ENCODE results near the gene ADGRB2.

Gene ADGRB2

DNA sequence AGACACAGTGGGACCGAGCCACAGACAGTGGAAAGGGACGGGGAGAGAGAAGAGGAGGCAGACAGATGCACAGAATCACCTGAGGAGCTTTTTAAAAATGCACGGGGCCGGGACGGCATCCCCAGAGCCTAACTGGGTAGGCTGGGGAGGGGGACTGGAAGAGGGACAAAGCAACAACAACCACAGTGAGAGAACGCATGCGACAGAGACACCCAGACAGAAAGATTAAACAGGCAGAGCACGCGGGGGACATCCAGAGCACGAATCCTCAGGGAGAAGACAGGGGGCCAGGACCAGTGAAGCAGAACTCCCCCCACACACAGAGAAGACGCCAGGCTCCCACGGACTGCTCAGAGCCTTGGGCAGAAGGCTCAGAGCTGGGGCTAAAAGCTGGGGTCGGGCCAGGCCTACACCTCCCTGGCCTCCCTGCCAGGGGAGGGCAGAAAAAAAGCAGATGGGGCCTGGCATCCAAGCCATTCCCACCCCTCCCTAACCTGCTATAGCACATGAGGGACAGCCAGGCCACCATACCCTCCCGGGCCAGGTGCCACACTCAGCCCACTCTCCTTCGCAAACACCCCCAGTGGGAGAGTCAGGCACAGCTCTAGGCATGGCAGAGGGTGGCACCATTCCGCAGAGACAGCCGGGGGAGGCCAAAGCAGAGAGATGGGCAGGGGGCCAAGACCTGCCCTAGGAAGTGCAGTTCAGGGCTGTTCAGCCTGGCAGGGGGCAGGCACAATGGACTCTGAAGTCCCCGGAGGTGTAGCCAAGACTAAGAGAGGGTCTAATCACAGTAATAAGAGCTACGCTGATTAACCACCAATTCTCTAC lies 30.5 kb downstream of the ADGRB2 start:
- Mint-ChIP-seq H3K9me3 (no peaks in the 10 kb centered on the region), H3K27me3 (peaks cover 4 to 24% of the 10 kb centered on the region in 2 donors), H3K4me3 (no peak overlapping the region), H3K36me3 (no peaks in the 10 kb centered on the region), H3K27ac (no peak overlapping the region), H3K4me1 (no peaks in the 10 kb centered on the region)
- no peak for DNase-seq
- ATAC-seq (replicated peaks), result no peak

DNA sequence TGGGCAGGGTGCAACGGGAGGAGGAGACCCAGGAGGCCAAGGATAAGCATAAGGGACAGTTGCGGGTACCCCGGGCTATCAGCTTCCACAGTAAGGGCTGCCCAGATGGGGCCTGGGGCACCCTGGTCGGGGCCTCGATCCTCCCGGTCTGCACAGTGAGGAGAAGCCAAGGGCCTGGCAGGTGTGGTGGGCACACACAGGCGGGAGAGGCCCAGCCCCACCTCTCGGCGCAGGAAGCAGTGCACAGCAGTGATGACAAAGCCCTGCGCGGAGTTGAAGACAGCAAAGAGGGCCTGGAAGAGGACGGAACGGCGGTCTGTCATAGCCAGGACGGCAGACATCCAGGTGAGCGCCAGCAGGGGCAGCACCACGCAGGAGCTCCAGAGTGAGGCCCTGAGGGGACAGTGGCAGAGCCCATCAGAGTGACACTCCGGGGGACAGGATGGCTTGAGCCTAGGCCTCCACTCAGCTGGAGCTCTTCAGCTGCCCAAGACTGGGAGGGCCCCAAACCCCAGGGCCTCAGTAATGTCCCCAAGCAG lies 31.3 kb downstream of the ADGRB2 start:
- Mint-ChIP-seq H3K27me3 (peaks cover 4 to 26% of the 10 kb centered on the region in 2 donors), H3K27ac (no peak overlapping the region), H3K9me3 (no peaks in the 10 kb centered on the region), H3K4me1 (no peaks in the 10 kb centered on the region), H3K4me3 (no peak overlapping the region), H3K36me3 (no peaks in the 10 kb centered on the region)
- DNase-seq (no peak), ATAC-seq (replicated peaks) (no peak)

DNA sequence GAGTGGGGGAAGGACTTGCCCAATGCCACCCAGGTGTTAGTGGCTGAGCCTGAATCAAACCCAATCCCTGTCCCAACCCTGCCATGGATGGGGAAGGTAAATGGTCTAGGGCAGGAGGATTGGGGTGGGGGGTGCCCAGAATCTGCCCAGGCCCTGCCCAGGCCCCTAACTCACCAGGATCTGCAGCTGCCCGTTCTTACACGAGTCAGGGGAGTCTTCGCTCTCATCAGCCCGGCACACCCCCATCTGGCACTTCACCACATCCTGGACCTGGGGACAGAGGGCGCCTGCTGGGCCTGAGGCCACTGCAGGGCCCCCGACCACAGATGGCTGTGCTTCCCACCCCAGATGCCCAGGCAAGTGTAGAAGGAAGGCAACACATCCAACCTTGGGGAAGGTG lies 31.8 kb downstream of the ADGRB2 start:
- Mint-ChIP-seq H3K9me3 (no peaks in the 10 kb centered on the region), H3K4me1 (no peaks in the 10 kb centered on the region)

GRCh38 chr1:31731049-31731565 lies 33.0 kb downstream of the ADGRB2 start:
- Mint-ChIP-seq H3K27ac (no peak overlapping the region), H3K4me3 (no peak overlapping the region), H3K4me1 (no peaks in the 10 kb centered on the region)

More for the DNA sequence above, 31.8 kb downstream of the ADGRB2 start:
- Mint-ChIP-seq H3K27ac (no peak overlapping the region), H3K4me3 (no peak overlapping the region), H3K36me3 (no peaks in the 10 kb centered on the region), H3K27me3 (peaks cover 4 to 26% of the 10 kb centered on the region in 2 donors)
- no peak for ATAC-seq (replicated peaks)
- DNase-seq, result no peak

DNA sequence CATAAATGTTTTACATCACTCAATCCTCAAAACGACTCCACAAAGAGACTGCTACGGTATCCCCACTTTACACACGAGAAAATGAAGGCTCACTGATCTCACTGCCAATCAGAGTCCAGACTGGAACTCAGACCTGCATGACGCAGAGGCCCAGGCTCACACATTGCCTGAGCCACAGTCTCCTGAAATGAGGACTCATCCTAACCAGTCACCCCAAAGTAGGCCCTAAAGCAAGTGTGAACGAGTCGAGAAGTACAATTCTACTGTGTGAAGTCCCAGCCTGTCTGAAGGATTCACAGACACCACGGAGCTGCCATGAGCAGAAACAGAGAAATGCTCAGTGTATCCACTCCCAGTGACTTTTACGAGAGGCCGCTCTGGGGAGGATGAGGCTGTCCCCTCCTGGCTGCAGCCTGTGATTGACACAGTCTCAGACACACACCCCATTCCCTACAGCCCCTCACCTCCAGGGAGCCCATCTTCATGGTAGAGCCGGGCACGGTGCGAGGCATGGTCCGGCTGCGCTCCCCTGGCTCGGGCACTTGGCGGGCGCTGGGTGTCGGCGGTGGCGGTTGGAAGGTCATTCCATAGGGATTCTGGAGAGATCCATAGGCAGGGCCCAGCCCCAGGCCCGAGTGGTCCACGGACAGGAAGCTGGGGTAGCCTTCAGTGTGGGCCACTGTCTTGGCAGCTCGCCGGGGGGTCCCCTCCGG lies 33.6 kb downstream of the ADGRB2 start:
- DNase-seq (no peak), ATAC-seq (replicated peaks) (no peak)
- no peaks in the 10 kb centered on the region for H3K4me1 Mint-ChIP-seq
- H3K4me3 Mint-ChIP-seq, result no peak overlapping the region
- H3K27ac Mint-ChIP-seq, result no peak overlapping the region
- H3K9me3 Mint-ChIP-seq, result no peaks in the 10 kb centered on the region
- H3K27me3 Mint-ChIP-seq, result peaks cover 4 to 26% of the 10 kb centered on the region in 2 donors
- no peaks in the 10 kb centered on the region for H3K36me3 Mint-ChIP-seq

More at GRCh38 chr1:31731049-31731565, 33.0 kb downstream of the ADGRB2 start:
- Mint-ChIP-seq H3K27me3 (peaks cover 4 to 26% of the 10 kb centered on the region in 2 donors), H3K9me3 (no peaks in the 10 kb centered on the region), H3K36me3 (no peaks in the 10 kb centered on the region)
- ATAC-seq (replicated peaks) (no peak), DNase-seq (no peak)

- no peak for ATAC-seq (replicated peaks)
- H3K36me3 Mint-ChIP-seq, result no peaks in the 10 kb centered on the region
These were observed 36.3 kb downstream of the ADGRB2 start for GRCh38 chr1:31727849-31728248.

DNA sequence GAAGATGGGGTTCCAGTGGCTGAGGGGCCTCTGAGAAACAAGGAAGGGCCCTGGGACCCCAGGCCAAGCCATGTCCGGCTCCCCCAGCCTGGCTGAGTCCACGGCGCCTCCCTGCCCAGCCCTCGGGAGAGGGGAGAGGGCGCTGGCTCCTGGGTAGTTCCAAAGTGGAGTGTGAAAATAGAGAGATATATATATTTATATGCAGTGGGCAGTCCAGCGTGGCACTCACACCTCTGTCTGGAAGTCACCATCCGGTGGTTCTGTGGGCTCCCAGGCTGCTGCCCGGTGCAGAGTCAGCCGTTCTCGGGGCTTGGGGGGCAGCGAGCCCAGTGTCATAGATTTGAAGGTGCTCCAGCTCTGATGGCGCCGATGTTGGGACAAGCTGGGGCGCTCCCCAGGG lies 36.9 kb downstream of the ADGRB2 start:
- DNase-seq (no peak), ATAC-seq (replicated peaks) (no peak)
- Mint-ChIP-seq H3K4me1 (no peaks in the 10 kb centered on the region), H3K9me3 (no peaks in the 10 kb centered on the region), H3K4me3 (no peak overlapping the region), H3K36me3 (no peaks in the 10 kb centered on the region), H3K27ac (no peak overlapping the region), H3K27me3 (peaks cover 12 to 24% of the 10 kb centered on the region in 2 donors)

More at GRCh38 chr1:31727849-31728248, 36.3 kb downstream of the ADGRB2 start:
- peaks cover 7 to 25% of the 10 kb centered on the region in 2 donors for H3K27me3 Mint-ChIP-seq
- H3K4me3 Mint-ChIP-seq, result no peak overlapping the region
- no peak overlapping the region for H3K27ac Mint-ChIP-seq
- H3K9me3 Mint-ChIP-seq, result no peaks in the 10 kb centered on the region
- no peaks in the 10 kb centered on the region for H3K4me1 Mint-ChIP-seq
- DNase-seq, result no peak

GRCh38 chr1:31726715-31727114 lies 37.4 kb downstream of the ADGRB2 start:
- DNase-seq, result no peak
- peaks cover 15 to 29% of the 10 kb centered on the region in 2 donors for H3K27me3 Mint-ChIP-seq
- H3K36me3 Mint-ChIP-seq, result no peaks in the 10 kb centered on the region
- no peaks in the 10 kb centered on the region for H3K9me3 Mint-ChIP-seq
- H3K4me1 Mint-ChIP-seq, result no peaks in the 10 kb centered on the region
- ATAC-seq (replicated peaks), result no peak
- H3K4me3 Mint-ChIP-seq, result no peak overlapping the region
- no peak overlapping the region for H3K27ac Mint-ChIP-seq

- no peaks in the 10 kb centered on the region for H3K9me3 Mint-ChIP-seq
- H3K4me3 Mint-ChIP-seq, result no peak overlapping the region
- no peak overlapping the region for H3K27ac Mint-ChIP-seq
- H3K27me3 Mint-ChIP-seq, result peaks cover 22 to 34% of the 10 kb centered on the region in 2 donors
- H3K36me3 Mint-ChIP-seq, result no peaks in the 10 kb centered on the region
- no peaks in the 10 kb centered on the region for H3K4me1 Mint-ChIP-seq
- ATAC-seq (replicated peaks), result no peak
- DNase-seq, result no peak
These were observed 38.2 kb downstream of the ADGRB2 start for GRCh38 chr1:31725777-31726535.

DNA sequence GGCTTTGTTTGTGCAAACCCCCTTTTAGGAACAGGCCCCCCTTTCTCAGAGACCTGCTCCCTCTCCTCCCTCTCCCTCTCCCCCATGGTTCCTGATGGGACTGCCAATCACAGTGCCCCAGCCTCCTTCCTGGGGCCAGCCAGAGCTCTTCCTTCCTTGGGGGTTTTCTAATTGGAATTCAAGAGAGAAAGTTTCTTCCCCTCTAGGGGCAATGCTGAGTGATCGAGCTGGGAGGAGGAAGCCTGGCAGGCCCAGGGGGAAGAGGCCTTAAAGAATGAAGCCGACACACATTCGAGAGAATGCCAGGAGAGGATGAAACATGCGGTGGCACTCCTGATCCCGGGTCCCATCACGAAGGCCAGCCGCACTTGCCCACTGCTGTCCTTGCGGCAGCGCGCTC lies 39.0 kb downstream of the ADGRB2 start:
- DNase-seq, result no peak
- Mint-ChIP-seq H3K27me3 (peaks cover 26 to 42% of the 10 kb centered on the region in 2 donors), H3K4me1 (no peaks in the 10 kb centered on the region), H3K36me3 (no peaks in the 10 kb centered on the region), H3K27ac (no peak overlapping the region), H3K4me3 (no peak overlapping the region), H3K9me3 (no peaks in the 10 kb centered on the region)
- ATAC-seq (replicated peaks), result no peak

DNA sequence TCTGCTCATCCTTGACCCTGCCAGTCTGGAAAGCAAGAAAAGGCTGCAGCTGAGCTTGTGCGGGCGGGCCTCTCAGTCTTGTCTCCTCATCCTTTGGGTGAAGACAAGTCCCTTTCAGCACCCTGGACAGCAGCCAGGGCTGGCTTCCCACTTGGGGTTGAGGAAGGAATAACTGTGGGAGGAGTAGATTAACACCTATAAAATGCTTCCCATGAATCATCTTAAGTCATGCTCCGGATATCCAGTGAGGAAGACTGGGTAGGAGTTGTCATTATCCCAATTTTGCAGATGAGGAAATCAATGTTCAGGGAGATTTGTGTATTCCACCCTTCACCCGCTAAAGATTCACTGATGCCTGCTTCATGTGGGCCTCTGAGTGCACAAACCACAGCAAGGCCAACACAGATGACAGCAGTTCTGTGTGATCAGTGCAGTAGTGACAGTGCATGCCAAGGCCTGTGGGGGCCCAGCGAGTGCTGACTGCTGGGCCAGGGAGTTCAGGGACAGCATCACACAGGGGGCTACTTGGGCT lies 40.2 kb downstream of the ADGRB2 start:
- Mint-ChIP-seq H3K4me3 (no peak overlapping the region), H3K27ac (no peak overlapping the region), H3K27me3 (peaks cover 26 to 42% of the 10 kb centered on the region in 2 donors), H3K9me3 (no peaks in the 10 kb centered on the region), H3K4me1 (no peaks in the 10 kb centered on the region), H3K36me3 (no peaks in the 10 kb centered on the region)
- no peak for ATAC-seq (replicated peaks)
- DNase-seq, result no peak

DNA sequence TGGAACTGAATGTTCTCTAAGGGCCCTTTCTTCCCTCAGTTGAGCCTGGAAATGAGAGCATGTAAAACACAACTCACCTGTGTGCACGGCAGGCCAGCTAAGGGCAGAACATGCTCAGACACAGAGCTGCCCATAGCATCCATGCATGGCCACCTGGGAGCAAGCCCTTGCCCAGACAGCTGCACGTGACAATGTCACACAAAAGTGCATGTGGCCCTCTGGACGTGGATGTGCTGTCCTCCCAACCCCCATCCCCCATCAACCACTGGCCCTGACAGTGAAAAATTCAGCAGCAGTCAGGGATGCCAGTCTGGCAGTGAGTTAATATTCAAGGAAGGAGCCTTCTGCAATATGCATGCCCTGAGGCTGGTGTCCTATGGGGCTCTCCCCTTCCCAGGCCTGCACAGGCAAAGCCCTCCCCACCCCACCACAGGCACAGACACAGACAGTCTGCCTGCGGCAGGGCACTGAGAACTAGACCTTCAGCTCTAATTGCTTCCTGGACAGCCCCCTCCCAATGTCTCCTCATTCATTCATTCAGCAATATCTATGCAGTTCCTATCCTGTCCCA lies 45.7 kb downstream of the ADGRB2 start:
- Mint-ChIP-seq H3K4me1 (peaks cover 12 to 20% of the 10 kb centered on the region in 2 donors), H3K27ac (no peak overlapping the region), H3K36me3 (no peaks in the 10 kb centered on the region), H3K4me3 (no peak overlapping the region), H3K27me3 (peaks cover 63 to 83% of the 10 kb centered on the region in 2 donors), H3K9me3 (no peaks in the 10 kb centered on the region)
- ATAC-seq (replicated peaks) (no peak), DNase-seq (no peak)

- DNase-seq, result no peak
- H3K4me1 Mint-ChIP-seq, result peaks cover 15 to 20% of the 10 kb centered on the region in 2 donors
- H3K9me3 Mint-ChIP-seq, result no peaks in the 10 kb centered on the region
- peaks cover 66 to 84% of the 10 kb centered on the region in 2 donors for H3K27me3 Mint-ChIP-seq
- no peak overlapping the region for H3K27ac Mint-ChIP-seq
- ATAC-seq (replicated peaks), result no peak
- no peak overlapping the region for H3K4me3 Mint-ChIP-seq
- no peaks in the 10 kb centered on the region for H3K36me3 Mint-ChIP-seq
These were observed 46.8 kb downstream of the ADGRB2 start for GRCh38 chr1:31717341-31717740.
